ENCODE results near the gene MYO7B. TPM values are rescaled to one million over a fixed set of nuclear protein-coding genes. Genes with fewer than 3 reads are reported as not detected.

MYO7B gene
- total and polyA plus RNA-seq, 2 experiments from 2014 or later, result 0.06 to 0.12 TPM

DNA sequence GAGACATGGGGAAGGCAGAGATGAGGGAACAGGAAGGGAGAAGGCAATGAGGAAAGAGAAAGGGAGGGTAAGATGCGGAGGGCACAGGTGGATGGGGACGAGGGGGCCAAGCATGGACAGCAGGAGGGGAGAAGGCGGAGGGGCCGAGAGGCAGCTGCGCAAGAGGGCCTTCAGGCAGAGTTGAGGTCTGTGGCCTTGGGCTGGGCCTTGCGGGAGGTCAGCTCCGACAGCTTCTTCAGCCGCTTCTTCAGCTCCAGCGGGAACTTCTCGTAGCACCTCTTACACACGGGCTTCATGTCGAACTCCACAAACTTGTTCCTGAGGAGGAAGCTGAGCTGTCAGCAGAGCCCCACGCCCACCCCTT lies 103.6 kb downstream of the MYO7B start:
- H3K4me3 ChIP-seq, result no peak overlapping the region
- no peaks in the 10 kb centered on the region for H3K27me3 ChIP-seq
- H3K36me3 ChIP-seq, result no peaks in the 10 kb centered on the region
- no peak for DNase-seq (ENCODE audit: low read depth in 1 of 2, low spot score in 1 of 2)
- no peaks in the 10 kb centered on the region for H3K9me3 ChIP-seq (ENCODE audit: low read depth)
- TF ChIP-seq, protein P1, sequence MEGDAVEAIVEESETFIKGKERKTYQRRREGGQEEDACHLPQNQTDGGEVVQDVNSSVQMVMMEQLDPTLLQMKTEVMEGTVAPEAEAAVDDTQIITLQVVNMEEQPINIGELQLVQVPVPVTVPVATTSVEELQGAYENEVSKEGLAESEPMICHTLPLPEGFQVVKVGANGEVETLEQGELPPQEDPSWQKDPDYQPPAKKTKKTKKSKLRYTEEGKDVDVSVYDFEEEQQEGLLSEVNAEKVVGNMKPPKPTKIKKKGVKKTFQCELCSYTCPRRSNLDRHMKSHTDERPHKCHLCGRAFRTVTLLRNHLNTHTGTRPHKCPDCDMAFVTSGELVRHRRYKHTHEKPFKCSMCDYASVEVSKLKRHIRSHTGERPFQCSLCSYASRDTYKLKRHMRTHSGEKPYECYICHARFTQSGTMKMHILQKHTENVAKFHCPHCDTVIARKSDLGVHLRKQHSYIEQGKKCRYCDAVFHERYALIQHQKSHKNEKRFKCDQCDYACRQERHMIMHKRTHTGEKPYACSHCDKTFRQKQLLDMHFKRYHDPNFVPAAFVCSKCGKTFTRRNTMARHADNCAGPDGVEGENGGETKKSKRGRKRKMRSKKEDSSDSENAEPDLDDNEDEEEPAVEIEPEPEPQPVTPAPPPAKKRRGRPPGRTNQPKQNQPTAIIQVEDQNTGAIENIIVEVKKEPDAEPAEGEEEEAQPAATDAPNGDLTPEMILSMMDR (IDR thresholded peaks at IDR 0.05; ENCODE audit: low read depth, low read length), result no peak
- no peaks in the 10 kb centered on the region for H3K4me1 ChIP-seq (ENCODE audit: low read depth)
- no peak overlapping the region for H3K27ac ChIP-seq

- DNase-seq (ENCODE audit: low read depth in 1 of 2, low spot score in 1 of 2), result no peak
- Histone ChIP-seq H3K9me3 (ENCODE audit: low read depth) (no peaks in the 10 kb centered on the region), H3K36me3 (no peaks in the 10 kb centered on the region), H3K27me3 (no peaks in the 10 kb centered on the region), H3K4me3 (no peak overlapping the region), H3K4me1 (ENCODE audit: low read depth) (no peaks in the 10 kb centered on the region), H3K27ac (no peak overlapping the region)
- TF ChIP-seq, protein P1 (IDR thresholded peaks at IDR 0.05; ENCODE audit: low read depth, low read length), result no peak
Observed at GRCh38 chr2:127640082-127641072, 104.9 kb downstream of the MYO7B start.

DNA sequence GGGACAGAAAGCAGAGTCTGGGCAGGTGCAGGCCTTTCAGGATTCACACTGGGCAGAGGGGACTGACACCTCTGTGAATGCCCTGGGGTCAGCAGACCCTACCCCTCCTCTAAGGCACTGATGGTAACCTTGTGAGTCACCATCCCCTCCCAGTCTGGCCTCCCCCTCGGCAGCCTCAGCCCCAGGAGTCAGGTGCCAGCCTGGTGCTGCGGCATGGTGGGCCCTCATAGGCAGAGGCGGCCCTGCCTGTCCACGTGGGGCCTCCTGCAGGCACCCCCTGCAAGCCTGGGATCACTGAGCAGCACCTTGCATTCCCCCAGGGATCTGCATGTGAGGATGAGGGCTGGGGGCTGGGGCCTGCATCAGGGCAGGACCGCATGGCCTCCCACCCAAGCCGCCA lies 105.7 kb downstream of the MYO7B start:
- Histone ChIP-seq H3K36me3 (no peaks in the 10 kb centered on the region), H3K27ac (no peak overlapping the region), H3K9me3 (ENCODE audit: low read depth) (no peaks in the 10 kb centered on the region), H3K4me1 (ENCODE audit: low read depth) (no peaks in the 10 kb centered on the region), H3K27me3 (no peaks in the 10 kb centered on the region), H3K4me3 (no peak overlapping the region)
- DNase-seq (ENCODE audit: low read depth in 1 of 2, low spot score in 1 of 2), result no peak
- TF ChIP-seq, protein P1 (IDR thresholded peaks at IDR 0.05; ENCODE audit: low read depth, low read length), result no peak

- H3K27me3 ChIP-seq, result no peaks in the 10 kb centered on the region
- TF ChIP-seq, protein P1 (IDR thresholded peaks at IDR 0.05; ENCODE audit: low read depth, low read length), result no peak
- H3K36me3 ChIP-seq, result no peaks in the 10 kb centered on the region
- no peak overlapping the region for H3K4me3 ChIP-seq
- no peak overlapping the region for H3K27ac ChIP-seq
- H3K4me1 ChIP-seq (ENCODE audit: low read depth), result no peaks in the 10 kb centered on the region
- H3K9me3 ChIP-seq (ENCODE audit: low read depth), result no peaks in the 10 kb centered on the region
- no peak for DNase-seq (ENCODE audit: low read depth in 1 of 2, low spot score in 1 of 2)
Observed at GRCh38 chr2:127641846-127642507, 106.5 kb downstream of the MYO7B start.

DNA sequence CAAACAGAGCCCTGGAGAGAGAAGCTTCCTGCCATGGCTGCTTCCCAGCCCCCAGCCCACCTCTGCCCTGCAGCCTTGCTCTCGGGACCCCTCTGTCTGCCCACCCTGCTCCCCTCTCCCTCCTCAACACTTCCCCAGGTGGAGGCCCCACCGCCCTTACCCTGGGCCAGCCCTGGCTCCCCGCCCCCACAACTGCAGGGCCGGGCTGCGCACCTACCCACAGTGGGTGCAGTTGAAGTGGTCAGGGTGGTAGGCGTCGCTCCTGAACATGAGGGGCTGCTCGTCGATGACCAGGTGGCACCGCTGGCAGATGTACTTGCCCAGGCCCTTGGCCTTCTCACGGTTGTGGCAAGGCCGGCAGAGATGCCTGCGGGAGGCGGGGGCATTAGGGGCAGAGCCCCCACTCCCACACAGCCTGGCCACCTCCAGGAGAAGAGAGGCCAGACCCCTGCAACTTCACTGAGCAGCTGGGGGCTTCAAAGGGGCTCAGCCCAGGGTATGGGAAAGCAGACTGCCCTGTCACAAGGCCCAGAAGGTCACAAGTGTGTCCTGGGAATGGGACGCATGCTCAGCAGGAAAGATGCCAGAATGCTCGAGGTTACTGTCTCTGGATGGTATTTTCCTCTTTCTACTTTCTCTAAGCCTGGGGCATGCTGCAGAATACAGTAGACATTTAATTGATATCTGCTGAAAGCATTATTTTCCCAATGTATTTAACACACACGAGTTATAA lies 107.4 kb downstream of the MYO7B start:
- H3K27ac ChIP-seq, result no peak overlapping the region
- no peak for DNase-seq (ENCODE audit: low read depth in 1 of 2, low spot score in 1 of 2)
- H3K9me3 ChIP-seq (ENCODE audit: low read depth), result no peaks in the 10 kb centered on the region
- TF ChIP-seq, protein P1 (IDR thresholded peaks at IDR 0.05; ENCODE audit: low read depth, low read length), result no peak
- H3K27me3 ChIP-seq, result no peaks in the 10 kb centered on the region
- H3K4me3 ChIP-seq, result no peak overlapping the region
- no peaks in the 10 kb centered on the region for H3K36me3 ChIP-seq
- H3K4me1 ChIP-seq (ENCODE audit: low read depth), result no peaks in the 10 kb centered on the region
